ENCODE data around the gene SPRED3. TPM values are rescaled to one million over a fixed set of nuclear protein-coding genes. Genes with fewer than 3 reads are reported as not detected.
"Not testable (repeated sequence)": the region's sequence is repeated elsewhere in the genome, so short reads cannot be mapped to it uniquely, and the experiment has no call there.

The SPRED3 gene
- total RNA-seq, 1 donor from 2014 or later: 0.10 TPM

GRCh38 chr19:38411041-38411712 is 22.7 kb downstream of the SPRED3 start:
- DNase-seq (no peak), ATAC-seq (no peak)
- intact Hi-C loops (cut with micrococcal nuclease): no loop called here

- intact Hi-C loops (cut with micrococcal nuclease); DNase-seq; ATAC-seq: not testable (repeated sequence)
Measured at GRCh38 chr19:38411898-38412297, 23.4 kb downstream of the SPRED3 start.

GRCh38 chr19:38412491-38412890 is 24.0 kb downstream of the SPRED3 start:
- DNase-seq (no peak), ATAC-seq (no peak)
- intact Hi-C loops (cut with micrococcal nuclease): no loop called here

- intact Hi-C loops (cut with micrococcal nuclease): no loop called here
- ATAC-seq: no peak
Measured at GRCh38 chr19:38412961-38413360, 24.5 kb downstream of the SPRED3 start.

GRCh38 chr19:38413416-38413815 is 24.9 kb downstream of the SPRED3 start:
- intact Hi-C loops (cut with micrococcal nuclease): no loop called here

More at GRCh38 chr19:38412961-38413360, 24.5 kb downstream of the SPRED3 start:
- DNase-seq: no peak

DNA sequence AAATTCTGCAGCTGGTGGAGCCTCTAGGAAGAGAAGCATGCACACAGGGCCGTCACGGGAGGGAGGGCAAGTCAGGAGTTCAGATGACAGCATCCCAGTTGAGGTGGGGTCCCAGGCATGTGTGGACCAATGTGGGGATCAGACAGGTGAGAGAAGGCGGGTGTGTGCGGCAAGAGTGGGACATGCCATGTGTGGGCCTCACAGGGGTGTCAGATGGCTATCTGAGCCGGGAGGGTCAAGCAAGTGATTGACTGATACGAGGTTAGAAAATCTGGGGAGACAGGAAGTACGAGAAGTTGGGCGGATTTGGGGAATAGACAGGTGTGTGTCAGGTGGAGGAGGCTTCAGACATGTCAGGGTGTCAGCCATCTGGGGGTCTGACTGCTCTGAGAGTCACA is 28.6 kb downstream of the SPRED3 start:
- no peak for DNase-seq
- intact Hi-C loops (cut with micrococcal nuclease): no loop called here
- no peak for ATAC-seq

More at GRCh38 chr19:38413416-38413815, 24.9 kb downstream of the SPRED3 start:
- no peak for ATAC-seq
- no peak for DNase-seq

DNA sequence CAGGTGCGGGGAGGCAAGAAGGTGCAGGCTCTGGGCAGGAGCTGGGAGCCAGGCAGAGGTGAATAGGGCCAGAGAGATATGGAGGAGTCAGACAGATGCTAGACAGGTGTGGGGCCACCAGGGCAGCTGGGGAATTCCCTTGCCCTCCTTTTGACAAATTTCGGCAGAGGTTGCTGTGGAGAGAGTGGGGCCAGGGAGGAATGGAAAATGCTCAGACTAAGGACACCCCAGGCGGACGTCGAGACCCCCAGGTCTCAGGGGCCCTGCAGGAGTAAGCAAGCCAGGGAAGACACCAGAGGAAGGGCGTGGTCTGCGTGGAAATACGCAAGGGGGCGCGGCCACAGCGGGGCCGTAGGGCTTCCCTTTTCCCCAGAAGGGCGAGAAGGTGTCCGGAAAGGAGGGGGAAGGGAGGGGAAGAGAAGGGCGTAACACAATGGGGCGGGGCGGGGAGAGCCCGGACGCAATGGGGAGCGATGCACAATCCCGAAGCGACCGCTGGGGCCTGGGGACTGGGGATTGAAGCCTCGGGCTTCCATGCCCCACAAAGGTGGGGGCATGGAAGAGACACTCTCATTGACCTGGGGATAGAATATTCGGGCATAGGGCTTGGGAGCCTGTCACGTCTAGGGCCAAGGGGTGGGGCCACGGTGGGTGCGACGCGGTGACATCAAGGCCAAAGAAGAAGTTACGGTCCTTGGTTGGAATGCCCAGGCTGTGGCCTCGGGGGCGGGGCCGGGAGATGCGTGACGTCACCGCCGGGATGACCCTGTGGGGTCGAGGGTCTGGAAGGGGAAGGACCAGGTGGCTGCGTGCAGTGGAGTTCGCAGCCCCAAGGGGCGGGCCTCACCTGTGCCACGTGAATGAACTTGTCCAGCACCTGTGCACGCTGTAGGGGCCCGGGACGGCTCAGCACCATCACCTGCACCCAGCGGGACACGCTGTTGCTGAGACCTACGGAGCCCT is 29.3 kb downstream of the SPRED3 start:
- intact Hi-C loops (cut with micrococcal nuclease): no loop called here
- ATAC-seq (peak; percentile 89), DNase-seq (peak; percentile 78)

DNA sequence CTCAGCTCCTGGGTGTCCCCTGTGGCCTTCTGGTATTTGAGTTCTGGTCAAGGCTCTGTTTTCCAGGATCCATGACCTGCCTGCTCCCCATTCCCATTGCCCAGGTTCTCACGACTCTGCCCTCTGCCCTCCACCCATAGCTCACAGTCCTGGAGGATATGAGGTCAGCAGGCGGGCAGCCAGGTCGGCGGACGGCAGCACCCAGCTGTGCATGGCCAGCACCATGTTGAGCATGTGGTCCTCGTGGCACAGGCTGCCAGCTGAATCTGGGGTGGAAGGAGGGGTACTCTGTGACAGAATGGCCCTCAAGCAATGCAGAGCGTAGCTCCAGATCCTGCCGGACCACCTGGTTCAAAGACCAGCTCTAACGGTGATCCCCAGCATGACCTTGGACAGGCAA is 32.4 kb downstream of the SPRED3 start:
- no peak for DNase-seq
- no peak for ATAC-seq
- intact Hi-C loops (cut with micrococcal nuclease): no loop called here

DNA sequence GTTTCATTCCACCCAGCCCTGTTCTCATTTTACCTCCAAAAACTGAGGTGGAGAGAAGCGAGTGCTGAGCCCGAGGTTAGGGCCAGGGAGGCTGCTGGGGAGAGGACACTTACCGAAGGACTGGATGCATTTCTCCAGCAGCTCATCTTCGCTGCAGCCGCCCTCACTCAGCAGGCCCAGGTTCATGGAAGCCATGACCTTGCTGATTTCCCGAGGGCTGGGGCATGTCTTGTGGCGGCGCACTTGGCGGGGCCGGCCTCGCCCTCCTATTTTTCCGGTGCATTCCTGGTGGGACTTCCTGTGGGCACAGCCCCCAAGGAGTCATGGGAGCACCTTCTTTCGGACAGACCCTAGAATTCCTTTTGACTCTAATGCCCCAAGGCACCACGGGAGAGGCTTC is 33.4 kb downstream of the SPRED3 start:
- ATAC-seq (no peak), DNase-seq (no peak)
- intact Hi-C loops (cut with micrococcal nuclease): no loop called here

GRCh38 chr19:38422438-38422837 is 33.9 kb downstream of the SPRED3 start:
- DNase-seq (no peak), ATAC-seq (no peak)
- intact Hi-C loops (cut with micrococcal nuclease): no loop called here

GRCh38 chr19:38424272-38424671 is 35.8 kb downstream of the SPRED3 start:
- intact Hi-C loops (cut with micrococcal nuclease): no loop called here
- ATAC-seq (no peak), DNase-seq (no peak)

DNA sequence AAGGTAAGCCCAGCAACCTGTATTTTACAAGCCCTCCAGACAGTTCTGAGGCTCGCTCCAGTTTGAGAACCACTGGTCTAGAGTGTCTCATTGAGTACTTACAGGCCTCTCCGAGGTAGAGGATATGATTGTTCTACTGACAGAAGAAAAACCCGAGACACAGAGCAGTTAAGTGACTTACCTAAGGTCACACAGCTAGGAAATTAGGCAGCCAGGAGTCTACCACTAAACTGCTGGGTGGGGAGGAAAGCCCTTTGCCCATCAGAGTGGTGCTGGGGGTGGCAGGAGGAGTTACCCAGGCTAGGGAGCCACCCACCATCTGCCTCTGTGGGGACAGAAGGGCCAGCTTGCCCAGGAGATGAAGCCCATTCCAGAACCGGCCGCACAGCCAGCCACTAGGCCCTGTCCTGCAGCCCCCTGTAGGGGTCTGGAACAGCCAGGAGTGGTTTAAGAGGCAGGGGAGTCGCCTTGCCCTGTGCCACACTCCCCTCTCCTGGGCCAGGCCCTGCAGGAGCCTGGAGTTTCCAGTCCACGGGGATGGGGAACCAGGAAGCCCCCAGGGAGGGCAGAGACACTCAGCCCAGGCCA is 36.8 kb downstream of the SPRED3 start:
- ATAC-seq: no peak
- no peak for DNase-seq
- intact Hi-C loops (cut with micrococcal nuclease): no loop called here

GRCh38 chr19:38425810-38426466 is 37.4 kb downstream of the SPRED3 start, which contains the start of gene RASGRP4:
RASGRP4 (minus strand) TSS chr19:38426219; CDS start chr19:38426091, 128 bp downstream.
- peak; percentile 64 for DNase-seq
- intact Hi-C loops (cut with micrococcal nuclease): no loop called here
- ATAC-seq: peak; percentile 68

- intact Hi-C loops (cut with micrococcal nuclease); DNase-seq; ATAC-seq: not testable (repeated sequence)
Measured at GRCh38 chr19:38427035-38427677, 38.7 kb downstream of the SPRED3 start.

DNA sequence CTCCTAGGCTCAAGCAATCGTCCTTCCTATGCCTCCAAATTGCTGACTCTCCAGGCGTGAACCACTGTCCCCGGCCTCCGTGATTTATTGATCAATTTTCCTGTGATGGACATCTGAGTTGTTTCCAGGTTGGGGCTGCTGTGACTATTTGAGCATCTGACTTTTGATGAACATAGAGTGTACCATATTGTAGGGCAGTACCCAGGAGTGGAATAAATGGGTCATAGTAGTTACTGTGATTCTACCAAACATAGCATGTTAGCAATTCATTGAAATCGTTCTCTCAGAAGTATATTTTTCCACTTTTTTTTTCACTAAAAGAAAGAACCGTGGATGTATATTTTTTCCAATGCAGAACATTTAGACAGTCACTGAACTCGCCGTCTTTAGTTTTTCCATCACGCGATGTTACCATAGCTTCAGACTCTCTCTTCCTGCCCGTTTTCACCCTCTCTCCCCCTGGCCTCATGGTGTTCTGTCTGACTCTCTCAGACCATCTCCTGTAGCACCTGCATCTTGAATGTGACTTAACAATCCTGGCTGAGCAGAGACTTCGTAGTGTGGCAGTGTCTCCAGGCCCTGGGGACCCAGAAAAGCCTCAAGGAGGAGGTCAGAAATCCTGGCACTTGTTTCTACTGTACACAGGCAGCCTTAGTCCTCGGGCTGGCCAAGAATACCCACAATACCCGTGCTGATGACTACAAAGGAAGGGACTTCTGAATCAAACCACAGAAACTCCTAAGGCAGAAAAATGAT is 40.7 kb downstream of the SPRED3 start:
- ATAC-seq (no peak), DNase-seq (no peak)
- intact Hi-C loops (cut with micrococcal nuclease): no loop called here

- no peak for DNase-seq
- intact Hi-C loops (cut with micrococcal nuclease): no loop called here
- ATAC-seq: no peak
Measured at GRCh38 chr19:38429811-38430156, 41.3 kb downstream of the SPRED3 start.

GRCh38 chr19:38430931-38431330 is 42.4 kb downstream of the SPRED3 start:
- DNase-seq (no peak), ATAC-seq (no peak)
- intact Hi-C loops (cut with micrococcal nuclease): no loop called here

- intact Hi-C loops (cut with micrococcal nuclease): no loop called here
- ATAC-seq (peak; percentile 86), DNase-seq (peak; percentile 78)
Measured at GRCh38 chr19:38433268-38433733, 44.8 kb downstream of the SPRED3 start, which contains the start of gene RYR1. RYR1 (plus strand) TSS chr19:38433691; CDS start chr19:38433830, 139 bp downstream.

Data from left ventricle myocardium superior (tissue), 1 donor.